A204.1 (cell line): Measurements from ENCODE around the gene HS3ST3B1.

Experiments
- FAIRE-seq: peaks from 2 replicates; lab custom pipeline; 2012; peaks lifted over from hg19 to GRCh38; lab: Jason Lieb, UNC

HS3ST3B1 gene

DNA sequence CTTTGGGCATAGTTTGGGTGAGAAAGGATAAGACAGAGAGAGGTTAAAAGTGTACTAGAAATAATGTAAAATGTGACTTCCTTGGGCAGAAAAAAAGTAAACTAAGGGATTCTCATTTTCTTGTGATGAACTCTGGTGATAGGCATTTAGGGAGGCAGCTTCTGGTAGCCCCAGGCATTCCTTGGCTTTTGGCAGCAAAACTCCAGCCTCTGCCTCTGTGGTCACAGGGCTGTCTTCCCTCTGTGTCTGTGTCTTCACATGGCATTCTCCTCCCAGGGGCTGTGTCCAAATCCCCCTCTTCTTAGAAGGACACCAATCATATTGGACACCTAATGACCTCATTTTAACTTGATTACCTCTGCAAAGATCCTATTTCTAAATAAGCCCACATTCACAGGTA, 54.7 kb downstream of the HS3ST3B1 start:
- FAIRE-seq: no peak

DNA sequence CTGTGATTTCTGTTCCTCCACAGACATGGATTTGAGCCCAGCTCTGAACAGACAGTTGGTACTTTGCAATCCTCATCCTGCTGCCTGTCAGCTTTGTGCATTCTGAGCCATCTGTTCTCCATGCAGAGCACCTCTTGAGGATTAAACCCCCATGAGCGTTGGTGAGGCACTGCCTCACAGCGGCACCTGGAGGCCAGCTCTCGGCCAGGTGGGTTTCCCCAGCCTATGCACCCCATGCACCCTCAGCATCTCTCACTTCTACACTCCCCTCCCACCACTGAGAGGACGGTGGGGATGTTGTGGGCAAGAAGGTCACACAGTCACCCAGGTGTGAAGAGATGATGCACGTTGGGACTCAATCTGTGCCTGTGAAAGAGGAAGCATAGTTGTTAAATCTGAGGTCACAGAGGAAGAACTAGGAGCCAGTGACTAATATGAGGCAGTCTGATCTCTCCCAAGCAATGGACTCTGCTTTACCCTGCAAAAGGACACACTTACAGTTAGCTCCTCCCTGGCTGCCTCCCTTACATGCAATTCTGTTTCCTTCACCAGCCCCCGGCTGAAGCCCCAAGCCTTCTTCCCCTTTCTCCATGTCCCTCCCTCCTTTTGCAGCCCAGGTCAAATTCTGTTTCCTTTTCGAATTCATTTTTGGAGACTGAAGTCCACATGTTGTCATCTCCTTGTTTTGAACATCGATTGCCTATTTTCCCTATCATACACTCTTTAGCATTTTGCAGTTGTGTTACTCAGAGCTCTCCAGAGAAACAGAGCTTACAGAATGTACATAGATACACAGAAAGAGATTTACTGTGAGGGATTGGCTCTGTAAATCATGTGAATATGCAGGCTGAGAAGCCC, 58.5 kb downstream of the HS3ST3B1 start:
- FAIRE-seq: no peak

GRCh38 chr17:14360856-14361255, 60.0 kb downstream of the HS3ST3B1 start:
- no peak for FAIRE-seq

DNA sequence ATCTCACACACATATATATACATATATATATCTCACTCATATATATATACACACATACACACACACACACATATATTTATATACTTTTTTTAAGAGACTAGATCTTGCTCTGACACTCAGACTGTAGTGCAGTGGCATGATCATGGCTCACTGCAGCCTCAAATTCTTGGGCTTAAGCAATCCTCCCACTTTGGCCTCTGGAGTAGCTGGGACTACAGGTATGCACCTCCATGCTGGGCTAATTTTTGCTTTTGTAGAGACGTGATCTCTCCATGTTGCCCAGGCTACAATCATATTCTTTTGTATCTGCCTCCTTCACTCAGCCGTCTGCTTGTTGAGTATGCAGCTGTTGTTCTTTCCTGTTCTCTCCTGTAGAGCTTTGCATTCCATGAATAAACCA, 60.6 kb downstream of the HS3ST3B1 start:
- no peak for FAIRE-seq

GRCh38 chr17:14361945-14362508, 61.1 kb downstream of the HS3ST3B1 start:
- no peak for FAIRE-seq

GRCh38 chr17:14366199-14366598, 65.3 kb downstream of the HS3ST3B1 start:
- no peak for FAIRE-seq

GRCh38 chr17:14372461-14372860, 71.6 kb downstream of the HS3ST3B1 start:
- FAIRE-seq: no peak

GRCh38 chr17:14372905-14373613, 72.2 kb downstream of the HS3ST3B1 start:
- FAIRE-seq: no peak

DNA sequence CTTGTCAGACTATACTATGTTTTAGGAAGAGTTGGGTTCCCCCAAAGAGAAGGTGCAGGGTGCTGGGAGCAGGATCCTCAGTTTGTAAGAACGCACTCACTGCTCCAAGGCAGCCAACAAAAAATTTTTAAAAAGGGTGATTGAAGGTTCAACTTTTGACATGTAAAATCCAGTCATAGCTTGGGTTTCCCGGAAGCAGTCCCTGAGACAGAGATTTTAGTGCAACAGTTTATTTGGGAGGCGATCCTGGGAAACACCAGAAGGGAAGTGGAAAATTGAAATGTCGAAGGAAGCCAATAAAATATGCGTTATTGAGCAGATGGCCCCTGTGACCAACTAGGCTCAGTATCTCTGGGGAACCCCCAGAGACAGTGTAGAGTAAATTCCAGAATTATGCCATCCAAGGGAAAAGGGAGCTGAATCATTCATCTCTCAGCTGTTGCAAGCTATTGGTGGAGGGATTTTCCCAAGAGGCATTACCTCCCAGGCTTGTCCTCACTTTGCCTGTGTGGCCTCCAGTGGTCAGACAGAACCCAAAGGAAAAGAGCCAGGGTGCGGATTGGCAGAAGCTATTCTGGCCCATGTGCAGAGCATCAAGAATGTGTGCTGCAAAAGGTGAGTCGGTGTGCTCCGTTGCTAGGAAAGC, 72.9 kb downstream of the HS3ST3B1 start:
- no peak for FAIRE-seq

DNA sequence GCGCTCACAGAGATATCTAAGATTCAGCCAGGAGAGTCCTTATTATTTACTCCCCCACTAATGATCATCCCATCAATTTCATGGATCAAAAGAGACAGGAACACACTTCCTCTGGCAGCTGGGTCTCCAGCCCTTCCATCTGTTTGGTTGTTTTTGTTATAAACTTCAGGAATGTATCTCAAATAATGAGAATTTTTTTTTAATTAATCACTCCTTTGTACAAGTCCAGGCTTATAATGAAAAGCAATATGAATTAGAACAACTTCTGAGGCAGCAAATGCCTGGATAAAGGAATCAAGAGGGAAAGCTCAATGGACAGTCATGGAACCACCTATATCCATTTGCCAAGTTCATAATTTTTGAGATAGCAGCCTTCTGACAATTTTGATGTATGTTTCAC, 73.4 kb downstream of the HS3ST3B1 start:
- FAIRE-seq: no peak

DNA sequence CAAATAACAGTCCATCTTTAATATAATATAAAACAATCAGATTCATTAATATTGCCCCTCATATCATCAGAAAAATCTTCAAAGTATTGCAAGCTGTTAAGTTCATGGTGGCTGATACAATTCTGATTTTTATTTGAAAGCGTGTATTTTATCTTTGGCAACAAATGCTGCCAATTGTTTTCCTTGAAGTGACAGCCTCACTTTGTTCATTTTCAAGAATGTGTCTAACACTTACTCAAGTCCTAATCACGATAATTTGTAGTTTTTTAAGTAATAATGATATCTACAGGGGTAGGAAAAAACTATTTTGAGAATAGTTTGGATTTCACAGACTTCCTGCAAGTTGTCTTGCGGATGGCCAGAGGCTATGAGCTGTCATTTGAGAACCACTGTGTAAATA, 75.8 kb downstream of the HS3ST3B1 start:
- FAIRE-seq: no peak

- no peak for FAIRE-seq
These were observed 80.7 kb downstream of the HS3ST3B1 start for GRCh38 chr17:14381606-14382005.

- FAIRE-seq: no peak
These were observed 86.2 kb downstream of the HS3ST3B1 start for GRCh38 chr17:14387036-14387435.

GRCh38 chr17:14389681-14390080, 88.8 kb downstream of the HS3ST3B1 start:
- no peak for FAIRE-seq

DNA sequence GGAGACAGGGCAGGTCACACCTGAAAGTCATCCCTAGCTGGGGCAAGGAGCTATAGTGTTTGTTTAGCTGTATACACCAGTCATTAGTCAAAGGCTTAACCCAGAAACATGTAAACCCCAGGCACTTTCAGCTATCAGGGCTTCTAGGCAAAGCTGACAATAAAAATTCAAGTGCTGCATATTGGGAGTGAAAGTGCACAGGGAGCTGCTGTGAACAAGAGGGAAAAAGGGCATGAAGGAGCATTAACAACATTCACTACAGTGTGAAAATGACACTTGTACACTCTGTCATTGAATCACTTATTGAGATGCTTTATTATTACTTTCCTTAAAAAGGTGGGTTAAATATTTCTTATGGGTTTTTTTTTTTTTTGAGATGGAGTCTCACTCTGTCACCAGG, 92.8 kb downstream of the HS3ST3B1 start:
- FAIRE-seq: no peak

DNA sequence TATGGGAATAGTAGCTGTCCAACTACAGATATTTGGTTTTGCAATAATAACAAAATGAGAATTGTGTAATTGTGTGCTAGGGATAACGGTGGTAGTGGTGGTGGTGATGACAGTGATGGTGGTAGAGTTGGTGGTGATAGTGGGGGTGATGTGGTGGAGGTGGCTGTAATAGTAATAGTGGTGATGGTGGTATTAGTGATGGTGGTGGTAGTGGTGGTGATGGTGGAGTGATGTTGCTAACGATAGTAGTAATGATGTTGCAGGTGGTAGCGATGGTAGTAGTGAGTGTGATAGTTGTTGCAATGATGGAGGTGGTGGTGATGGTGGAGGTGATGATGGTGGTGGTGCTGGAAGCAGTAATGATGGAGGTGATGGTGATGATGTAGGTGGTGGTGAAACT, 94.4 kb downstream of the HS3ST3B1 start:
- no peak for FAIRE-seq

- FAIRE-seq: no peak
These were observed 95.7 kb downstream of the HS3ST3B1 start for GRCh38 chr17:14396547-14396946.

DNA sequence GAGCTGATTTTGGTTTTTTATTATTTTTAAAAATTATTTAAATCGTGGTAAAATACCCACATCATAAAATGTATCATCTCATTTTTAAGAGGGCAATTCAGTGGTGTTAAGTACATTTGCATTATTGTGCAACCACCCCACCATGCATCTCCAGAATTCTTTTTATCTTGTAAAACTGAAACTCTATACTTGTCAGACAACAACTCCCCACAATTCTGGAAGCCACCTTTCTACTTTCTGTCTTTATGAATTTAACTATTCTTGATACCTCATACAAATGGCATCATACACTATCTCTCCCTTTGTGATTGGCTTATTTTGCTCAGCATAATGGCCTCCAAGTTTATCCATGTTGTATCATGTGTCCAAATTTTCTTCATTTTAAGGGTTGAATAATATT, 97.9 kb downstream of the HS3ST3B1 start:
- FAIRE-seq: no peak
